Measurements from ENCODE around the gene S100A3. TPM values are rescaled to one million over a fixed set of nuclear protein-coding genes. Genes with fewer than 3 reads are reported as not detected.

The S100A3 gene
- total and polyA plus RNA-seq, 2 of the 13 experiments (the other 11 are each of a cell fraction or from before 2014, with no cell fraction given): 2.5 to 4.5 TPM

DNA sequence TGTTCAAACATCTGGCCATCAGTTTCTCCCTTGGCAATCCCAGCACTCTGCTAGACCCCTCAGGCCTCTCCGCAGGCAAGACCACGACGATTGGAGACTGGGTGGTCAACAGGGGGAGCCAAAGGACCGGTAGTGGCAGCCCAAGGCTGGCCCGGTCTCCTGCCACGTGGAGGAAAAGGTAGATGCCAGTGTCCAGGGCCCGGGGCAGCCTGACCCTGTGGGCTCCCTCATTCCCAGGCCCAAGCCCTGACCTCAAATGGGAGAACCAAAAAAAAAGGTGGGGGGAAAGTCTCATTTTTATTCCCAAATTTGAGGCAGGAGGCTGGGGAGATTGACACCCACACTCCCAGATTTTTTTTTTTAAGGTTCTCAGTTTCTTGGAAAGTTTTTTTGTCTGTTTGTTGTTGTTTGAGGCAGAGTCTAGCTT, 38.1 kb downstream of the S100A3 start (continued):
- TF ChIP-seq, protein P1, sequence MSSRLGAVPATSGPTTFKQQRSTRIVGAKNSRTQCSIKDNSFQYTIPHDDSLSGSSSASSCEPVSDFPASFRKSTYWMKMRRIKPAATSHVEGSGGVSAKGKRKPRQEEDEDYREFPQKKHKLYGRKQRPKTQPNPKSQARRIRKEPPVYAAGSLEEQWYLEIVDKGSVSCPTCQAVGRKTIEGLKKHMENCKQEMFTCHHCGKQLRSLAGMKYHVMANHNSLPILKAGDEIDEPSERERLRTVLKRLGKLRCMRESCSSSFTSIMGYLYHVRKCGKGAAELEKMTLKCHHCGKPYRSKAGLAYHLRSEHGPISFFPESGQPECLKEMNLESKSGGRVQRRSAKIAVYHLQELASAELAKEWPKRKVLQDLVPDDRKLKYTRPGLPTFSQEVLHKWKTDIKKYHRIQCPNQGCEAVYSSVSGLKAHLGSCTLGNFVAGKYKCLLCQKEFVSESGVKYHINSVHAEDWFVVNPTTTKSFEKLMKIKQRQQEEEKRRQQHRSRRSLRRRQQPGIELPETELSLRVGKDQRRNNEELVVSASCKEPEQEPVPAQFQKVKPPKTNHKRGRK (CRISPR knock-in tag; IDR thresholded peaks at IDR 0.05): no peak
- TF ChIP-seq, protein P2, sequence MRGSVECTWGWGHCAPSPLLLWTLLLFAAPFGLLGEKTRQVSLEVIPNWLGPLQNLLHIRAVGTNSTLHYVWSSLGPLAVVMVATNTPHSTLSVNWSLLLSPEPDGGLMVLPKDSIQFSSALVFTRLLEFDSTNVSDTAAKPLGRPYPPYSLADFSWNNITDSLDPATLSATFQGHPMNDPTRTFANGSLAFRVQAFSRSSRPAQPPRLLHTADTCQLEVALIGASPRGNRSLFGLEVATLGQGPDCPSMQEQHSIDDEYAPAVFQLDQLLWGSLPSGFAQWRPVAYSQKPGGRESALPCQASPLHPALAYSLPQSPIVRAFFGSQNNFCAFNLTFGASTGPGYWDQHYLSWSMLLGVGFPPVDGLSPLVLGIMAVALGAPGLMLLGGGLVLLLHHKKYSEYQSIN (CRISPR knock-in tag; IDR thresholded peaks at IDR 0.05; ENCODE audit: borderline replicate concordance): no peak
- TF ChIP-seq PHF8 (CRISPR knock-in tag; IDR thresholded peaks at IDR 0.05) (0 out of 2 replicates have a peak, but pooled peaks have one; percentile 26), ELF4 (CRISPR knock-in tag; IDR thresholded peaks at IDR 0.05; ENCODE audit: borderline replicate concordance) (no peak), SAP130 (CRISPR knock-in tag; IDR thresholded peaks at IDR 0.05; ENCODE audit: low read depth) (peak; percentile 68), RCOR2 (CRISPR knock-in tag; IDR thresholded peaks at IDR 0.05) (no peak), ZC3H4 (CRISPR knock-in tag; IDR thresholded peaks at IDR 0.05; ENCODE audit: borderline replicate concordance) (no peak), ZNF354B (CRISPR knock-in tag; IDR thresholded peaks at IDR 0.05) (no peak), ZKSCAN1 (IDR thresholded peaks at IDR 0.05; ENCODE audit: low read length) (no peak), ZNF136 (CRISPR knock-in tag; IDR thresholded peaks at IDR 0.05; ENCODE audit: low read depth) (no peak), ZNF446 (CRISPR knock-in tag; IDR thresholded peaks at IDR 0.05) (no peak), ZFP82 (CRISPR knock-in tag; IDR thresholded peaks at IDR 0.05; ENCODE audit: borderline replicate concordance) (no peak), SNRNP70 (IDR thresholded peaks at IDR 0.05; ENCODE audit: low read depth, low read length) (no peak), SYNCRIP (IDR thresholded peaks at IDR 0.05; ENCODE audit: insufficient read depth, low read depth, low read length) (no peak), ZFP37 (CRISPR knock-in tag; IDR thresholded peaks at IDR 0.05; ENCODE audit: borderline replicate concordance) (no peak), ELF3 (CRISPR knock-in tag; IDR thresholded peaks at IDR 0.05) (peak; percentile 51), ZNF550 (CRISPR knock-in tag; IDR thresholded peaks at IDR 0.05; ENCODE audit: borderline replicate concordance) (no peak), ZMYM2 (CRISPR knock-in tag; IDR thresholded peaks at IDR 0.05) (no peak)
- TF ChIP-seq, protein P3, sequence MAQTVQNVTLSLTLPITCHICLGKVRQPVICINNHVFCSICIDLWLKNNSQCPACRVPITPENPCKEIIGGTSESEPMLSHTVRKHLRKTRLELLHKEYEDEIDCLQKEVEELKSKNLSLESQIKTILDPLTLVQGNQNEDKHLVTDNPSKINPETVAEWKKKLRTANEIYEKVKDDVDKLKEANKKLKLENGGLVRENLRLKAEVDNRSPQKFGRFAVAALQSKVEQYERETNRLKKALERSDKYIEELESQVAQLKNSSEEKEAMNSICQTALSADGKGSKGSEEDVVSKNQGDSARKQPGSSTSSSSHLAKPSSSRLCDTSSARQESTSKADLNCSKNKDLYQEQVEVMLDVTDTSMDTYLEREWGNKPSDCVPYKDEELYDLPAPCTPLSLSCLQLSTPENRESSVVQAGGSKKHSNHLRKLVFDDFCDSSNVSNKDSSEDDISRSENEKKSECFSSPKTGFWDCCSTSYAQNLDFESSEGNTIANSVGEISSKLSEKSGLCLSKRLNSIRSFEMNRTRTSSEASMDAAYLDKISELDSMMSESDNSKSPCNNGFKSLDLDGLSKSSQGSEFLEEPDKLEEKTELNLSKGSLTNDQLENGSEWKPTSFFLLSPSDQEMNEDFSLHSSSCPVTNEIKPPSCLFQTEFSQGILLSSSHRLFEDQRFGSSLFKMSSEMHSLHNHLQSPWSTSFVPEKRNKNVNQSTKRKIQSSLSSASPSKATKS (CRISPR knock-in tag; IDR thresholded peaks at IDR 0.05): no peak
- TF ChIP-seq, protein P4, sequence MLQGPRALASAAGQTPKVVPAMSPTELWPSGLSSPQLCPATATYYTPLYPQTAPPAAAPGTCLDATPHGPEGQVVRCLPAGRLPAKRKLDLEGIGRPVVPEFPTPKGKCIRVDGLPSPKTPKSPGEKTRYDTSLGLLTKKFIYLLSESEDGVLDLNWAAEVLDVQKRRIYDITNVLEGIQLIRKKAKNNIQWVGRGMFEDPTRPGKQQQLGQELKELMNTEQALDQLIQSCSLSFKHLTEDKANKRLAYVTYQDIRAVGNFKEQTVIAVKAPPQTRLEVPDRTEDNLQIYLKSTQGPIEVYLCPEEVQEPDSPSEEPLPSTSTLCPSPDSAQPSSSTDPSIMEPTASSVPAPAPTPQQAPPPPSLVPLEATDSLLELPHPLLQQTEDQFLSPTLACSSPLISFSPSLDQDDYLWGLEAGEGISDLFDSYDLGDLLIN (CRISPR knock-in tag; IDR thresholded peaks at IDR 0.05; ENCODE audit: borderline replicate concordance): no peak
- TF ChIP-seq, protein P5, sequence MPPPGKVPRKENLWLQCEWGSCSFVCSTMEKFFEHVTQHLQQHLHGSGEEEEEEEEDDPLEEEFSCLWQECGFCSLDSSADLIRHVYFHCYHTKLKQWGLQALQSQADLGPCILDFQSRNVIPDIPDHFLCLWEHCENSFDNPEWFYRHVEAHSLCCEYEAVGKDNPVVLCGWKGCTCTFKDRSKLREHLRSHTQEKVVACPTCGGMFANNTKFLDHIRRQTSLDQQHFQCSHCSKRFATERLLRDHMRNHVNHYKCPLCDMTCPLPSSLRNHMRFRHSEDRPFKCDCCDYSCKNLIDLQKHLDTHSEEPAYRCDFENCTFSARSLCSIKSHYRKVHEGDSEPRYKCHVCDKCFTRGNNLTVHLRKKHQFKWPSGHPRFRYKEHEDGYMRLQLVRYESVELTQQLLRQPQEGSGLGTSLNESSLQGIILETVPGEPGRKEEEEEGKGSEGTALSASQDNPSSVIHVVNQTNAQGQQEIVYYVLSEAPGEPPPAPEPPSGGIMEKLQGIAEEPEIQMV (CRISPR knock-in tag; IDR thresholded peaks at IDR 0.05; ENCODE audit: low read depth): no peak
- TF ChIP-seq, protein P6, sequence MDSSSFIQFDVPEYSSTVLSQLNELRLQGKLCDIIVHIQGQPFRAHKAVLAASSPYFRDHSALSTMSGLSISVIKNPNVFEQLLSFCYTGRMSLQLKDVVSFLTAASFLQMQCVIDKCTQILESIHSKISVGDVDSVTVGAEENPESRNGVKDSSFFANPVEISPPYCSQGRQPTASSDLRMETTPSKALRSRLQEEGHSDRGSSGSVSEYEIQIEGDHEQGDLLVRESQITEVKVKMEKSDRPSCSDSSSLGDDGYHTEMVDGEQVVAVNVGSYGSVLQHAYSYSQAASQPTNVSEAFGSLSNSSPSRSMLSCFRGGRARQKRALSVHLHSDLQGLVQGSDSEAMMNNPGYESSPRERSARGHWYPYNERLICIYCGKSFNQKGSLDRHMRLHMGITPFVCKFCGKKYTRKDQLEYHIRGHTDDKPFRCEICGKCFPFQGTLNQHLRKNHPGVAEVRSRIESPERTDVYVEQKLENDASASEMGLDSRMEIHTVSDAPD (CRISPR knock-in tag; IDR thresholded peaks at IDR 0.05): no peak

Data from HepG2 (cell line).